ENCODE measurements around the gene KIRREL3.
A peak's percentile ranks its signal among the peaks of the same experiment; 100 is the strongest.

Gene KIRREL3

GRCh38 chr11:126430581-126431335 is 569.8 kb downstream of the KIRREL3 start:
- DNase-seq, result no peak

GRCh38 chr11:126426820-126427749 is 573.5 kb downstream of the KIRREL3 start:
- DNase-seq, result no peak

- DNase-seq, result no peak
These were observed 574.5 kb downstream of the KIRREL3 start for GRCh38 chr11:126426106-126426505.

DNA sequence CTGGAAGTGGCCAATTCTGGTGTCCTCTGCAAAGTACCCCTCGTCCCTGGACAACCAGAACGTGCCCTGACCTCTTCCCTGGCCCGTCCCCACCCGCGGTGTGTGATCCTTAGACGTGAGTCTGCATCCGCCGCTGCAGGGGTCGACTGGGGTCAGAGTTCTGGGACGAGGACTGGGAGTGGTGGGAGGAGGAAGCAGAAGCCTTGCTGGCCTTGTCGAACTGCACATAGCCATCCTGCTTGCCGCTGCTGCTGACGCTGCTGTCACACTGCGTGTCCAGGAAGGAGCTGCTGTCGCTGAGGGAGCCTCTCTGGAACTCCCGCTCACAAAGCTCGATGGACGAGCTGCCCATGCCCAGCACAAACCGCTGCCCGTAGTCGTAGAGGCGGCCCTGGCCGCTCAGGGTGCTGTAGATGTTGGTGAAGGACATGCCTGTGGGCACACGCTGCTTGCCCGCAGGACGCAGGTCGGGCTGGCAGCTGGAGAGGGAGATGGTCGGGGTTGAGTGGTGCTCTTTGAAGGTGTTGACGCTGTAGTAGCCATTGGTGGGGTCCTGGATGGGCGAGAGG is 576.0 kb downstream of the KIRREL3 start:
- no peak for DNase-seq

DNA sequence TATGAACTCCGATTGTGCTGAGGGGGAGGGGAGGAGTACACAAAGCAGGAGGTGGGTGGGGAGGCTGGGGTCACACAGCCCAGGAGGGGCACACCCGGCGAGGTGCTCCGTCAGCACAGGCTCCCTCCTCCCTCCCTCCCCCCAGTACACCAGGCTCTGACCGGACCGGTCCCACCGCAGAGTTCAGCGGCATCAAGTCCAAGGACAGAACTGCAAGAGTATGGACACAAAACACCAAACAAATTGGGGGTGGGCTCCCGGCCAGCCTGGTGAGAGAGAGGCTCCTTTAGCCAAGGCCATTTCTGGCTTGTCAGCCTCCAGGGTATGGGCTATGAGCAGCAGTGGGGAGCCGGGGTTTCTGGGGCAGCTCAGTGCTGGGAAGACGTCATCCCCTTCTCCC is 576.8 kb downstream of the KIRREL3 start:
- no peak for DNase-seq

DNA sequence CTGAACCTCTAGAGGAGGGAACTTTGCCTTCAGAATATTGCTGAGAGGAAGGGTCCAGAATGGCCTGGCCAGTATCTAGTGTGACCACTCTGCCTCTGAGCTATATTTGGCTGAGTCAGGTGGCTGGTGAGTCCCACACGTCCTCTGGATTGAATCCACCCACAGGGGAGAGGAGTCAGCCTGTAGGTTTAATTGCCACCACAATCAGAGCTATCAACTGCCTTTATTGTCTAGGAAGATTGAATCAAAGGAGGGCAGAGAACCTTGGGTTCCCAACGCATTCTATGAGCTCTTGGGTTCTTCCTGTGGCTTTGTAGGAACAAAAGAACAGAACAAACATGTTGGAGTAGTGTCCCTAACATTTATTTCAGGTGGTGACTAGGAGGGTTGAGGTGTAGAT is 577.4 kb downstream of the KIRREL3 start:
- DNase-seq, result no peak

DNA sequence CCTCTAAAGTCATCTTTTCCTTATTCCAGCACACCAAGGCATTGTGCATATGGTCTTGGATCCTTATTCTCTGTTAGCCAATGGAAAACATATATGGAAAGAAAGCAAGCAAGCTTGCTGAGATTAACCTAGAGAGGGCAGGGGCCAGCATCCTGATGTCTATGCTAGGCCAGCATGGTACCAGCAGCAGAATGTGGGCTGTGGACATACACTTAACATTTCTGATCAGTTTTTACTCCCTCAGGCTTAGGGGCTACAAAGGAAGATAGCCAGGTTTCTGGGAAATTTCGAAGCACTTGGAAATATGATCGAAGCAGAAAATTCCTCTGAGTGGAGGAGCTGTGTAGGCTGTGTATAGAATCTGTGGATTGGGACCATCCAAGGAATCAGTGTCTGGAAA is 578.1 kb downstream of the KIRREL3 start:
- no peak for DNase-seq

DNA sequence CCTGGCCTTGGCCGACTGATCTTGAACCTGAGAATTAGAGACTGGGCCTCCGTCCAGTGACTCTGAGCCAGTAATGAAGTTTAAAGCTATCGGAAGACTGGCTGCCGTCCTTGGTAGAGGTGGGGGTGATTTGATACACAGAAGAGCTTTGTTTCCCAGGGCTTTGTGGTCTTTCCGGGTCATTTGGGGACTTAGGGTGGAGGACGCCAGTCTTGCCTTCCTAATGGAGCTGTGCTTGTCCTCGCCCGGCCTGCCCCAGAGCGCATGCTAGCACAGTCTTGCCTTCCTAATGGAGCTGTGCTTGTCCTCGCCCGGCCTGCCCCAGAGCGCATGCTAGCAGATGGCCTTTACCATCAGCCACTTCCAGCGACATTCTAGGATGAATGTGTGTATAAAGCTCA is 579.3 kb downstream of the KIRREL3 start:
- DNase-seq, result no peak

- no peak for DNase-seq
These were observed 579.8 kb downstream of the KIRREL3 start for GRCh38 chr11:126420698-126421256.

- no peak for DNase-seq
These were observed 580.5 kb downstream of the KIRREL3 start for GRCh38 chr11:126419801-126420697.

DNA sequence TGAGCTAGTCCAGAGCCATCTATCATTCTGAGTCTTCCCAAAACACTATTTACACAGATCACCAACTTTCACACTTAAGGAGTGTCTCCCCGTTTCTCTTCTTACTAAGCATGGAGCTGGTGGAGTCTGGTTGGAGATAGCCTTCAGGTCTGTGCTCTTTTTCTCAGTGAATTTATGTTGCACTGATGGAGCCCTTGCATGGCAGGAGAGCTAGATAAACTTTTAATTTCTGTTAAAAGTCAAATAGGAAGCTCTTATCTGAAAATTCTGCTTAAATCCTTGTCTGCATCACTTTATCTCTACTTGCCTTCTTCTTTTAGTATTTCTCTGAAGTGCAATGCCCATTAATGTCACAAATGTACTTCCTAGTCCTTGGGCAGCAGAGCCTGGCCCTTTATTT is 581.7 kb downstream of the KIRREL3 start:
- no peak for DNase-seq

DNA sequence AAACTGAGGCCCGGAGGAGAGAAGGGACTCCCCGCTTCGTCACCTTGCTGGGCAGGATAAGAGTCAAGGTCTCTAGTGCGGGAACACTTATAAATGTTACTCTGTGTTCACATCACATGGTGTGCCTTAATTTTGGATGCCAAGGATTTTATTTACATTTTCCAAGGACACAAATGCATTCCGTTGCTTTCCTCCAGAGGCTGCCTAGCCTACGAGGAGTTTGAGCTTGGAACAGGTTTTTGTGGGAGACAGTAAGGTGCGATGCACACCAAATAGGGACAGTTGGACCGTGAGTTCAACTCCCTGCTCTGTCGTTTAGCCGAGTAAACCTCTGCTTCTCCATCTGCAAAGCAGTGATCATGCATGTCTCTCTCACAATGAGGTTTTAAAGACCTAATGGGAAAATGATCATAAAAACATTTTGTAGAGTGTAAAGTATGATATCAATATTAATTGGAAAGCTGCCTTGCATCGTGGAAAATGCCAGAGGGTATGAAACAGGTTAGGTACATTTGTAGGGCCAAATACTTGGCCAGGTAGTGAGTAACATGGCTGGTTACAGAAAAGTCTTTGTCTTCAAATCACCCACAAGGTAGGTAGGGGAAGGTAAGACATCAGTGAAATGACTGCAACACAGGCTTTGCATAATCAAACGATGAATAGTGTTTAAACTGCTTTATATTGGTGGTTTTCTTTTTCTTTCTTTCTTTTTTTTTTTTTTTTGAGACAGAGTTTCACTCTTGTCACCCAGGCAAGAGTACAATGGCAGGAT is 583.3 kb downstream of the KIRREL3 start:
- DNase-seq, result no peak

- DNase-seq, result peak; percentile 53
These were observed 584.0 kb downstream of the KIRREL3 start for GRCh38 chr11:126416542-126417090.

- DNase-seq, result no peak
These were observed 584.7 kb downstream of the KIRREL3 start for GRCh38 chr11:126415669-126416420.

DNA sequence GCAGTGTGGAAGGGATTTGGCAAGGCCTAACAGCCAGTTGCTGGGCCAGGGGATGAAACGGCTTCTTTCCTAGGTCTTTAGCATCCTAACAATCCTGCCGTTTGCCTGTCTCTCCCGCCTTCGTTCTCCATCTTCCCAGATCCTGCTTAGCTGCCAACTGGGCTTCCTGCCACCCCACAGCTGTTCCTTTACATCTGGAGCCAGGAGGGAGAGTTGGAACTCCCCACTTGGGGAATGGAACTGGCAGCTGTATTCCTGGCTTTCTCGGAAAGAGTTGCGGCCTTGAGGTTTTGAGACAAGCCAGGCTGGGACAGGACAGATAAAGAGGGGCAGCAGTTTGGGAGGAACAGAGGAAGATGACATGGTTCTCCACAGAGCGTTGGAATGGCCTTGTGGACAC is 585.4 kb downstream of the KIRREL3 start:
- no peak for DNase-seq

- DNase-seq, result no peak
These were observed 586.0 kb downstream of the KIRREL3 start for GRCh38 chr11:126414615-126415014.

GRCh38 chr11:126413843-126414405 is 586.6 kb downstream of the KIRREL3 start:
- DNase-seq, result no peak

GRCh38 chr11:126413426-126413825 is 587.1 kb downstream of the KIRREL3 start:
- no peak for DNase-seq

- no peak for DNase-seq
These were observed 588.6 kb downstream of the KIRREL3 start for GRCh38 chr11:126411971-126412381.

GRCh38 chr11:126410649-126411048 is 589.9 kb downstream of the KIRREL3 start:
- DNase-seq, result no peak
